ENCODE data around the gene LMCD1. TPM values are rescaled to one million over a fixed set of nuclear protein-coding genes. Genes with fewer than 3 reads are reported as not detected.

Gene LMCD1
- total and polyA plus RNA-seq, 12 donors: 18.6 to 459 (median 45.7) TPM

DNA sequence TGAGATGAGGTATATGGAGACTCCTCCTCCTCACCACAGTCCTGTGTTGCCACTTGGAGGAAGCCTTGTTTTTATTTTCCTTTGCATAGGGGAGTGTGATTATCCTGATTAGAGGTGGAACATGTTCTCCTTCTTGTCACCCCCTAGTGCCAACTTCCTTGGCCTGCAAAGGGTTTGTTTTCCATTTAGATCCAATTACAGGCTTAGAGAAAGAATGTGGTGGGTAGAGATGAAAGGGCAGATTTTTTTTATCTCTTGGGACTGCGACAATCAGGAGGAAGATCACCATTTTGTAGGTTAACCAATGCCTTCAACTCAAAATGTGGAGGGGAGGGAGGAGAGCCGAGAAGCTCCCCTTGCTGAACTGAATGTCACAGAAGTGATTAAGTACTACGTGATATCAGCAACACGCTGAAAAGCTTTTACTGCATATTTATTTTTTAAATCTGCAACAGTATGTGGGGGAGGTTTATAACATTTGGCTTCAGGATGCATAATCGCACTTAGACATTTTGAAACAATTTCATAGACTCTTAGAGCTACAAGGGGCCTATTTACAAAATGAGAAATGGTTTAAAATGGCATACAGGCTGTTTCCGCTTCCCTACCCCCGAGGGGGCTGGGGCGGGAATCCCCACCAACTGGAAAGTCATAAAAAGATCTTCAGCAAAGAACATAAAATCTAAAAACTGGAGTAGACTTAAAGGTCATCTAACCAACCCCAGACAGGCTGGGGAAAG, 2.4 kb downstream of the LMCD1 start:
- no peaks in the 10 kb centered on the region for H3K9me3 ChIP-seq
- H3K4me1 ChIP-seq: peaks cover 10 to 92% (median 81%) of the 10 kb centered on the region in 9 donors
- DNase-seq (no peak), ATAC-seq (no peak)
- H3K27me3 ChIP-seq: peaks cover 0 to 9% (median 0%) of the 10 kb centered on the region in 7 donors
- peaks cover 0 to 25% (median 0%) of the 10 kb centered on the region in 9 donors for H3K36me3 ChIP-seq
- peak overlapping the region in 9 of 10 donors; percentile 3 to 55 (median 47) for H3K4me3 ChIP-seq
- peak overlapping the region; percentile 43 to 88 (median 80) for H3K27ac ChIP-seq
- WGBS, 2 donors: 37% methylated on average over 8 of the region's 8 CpGs
- TF ChIP-seq, protein P1, sequence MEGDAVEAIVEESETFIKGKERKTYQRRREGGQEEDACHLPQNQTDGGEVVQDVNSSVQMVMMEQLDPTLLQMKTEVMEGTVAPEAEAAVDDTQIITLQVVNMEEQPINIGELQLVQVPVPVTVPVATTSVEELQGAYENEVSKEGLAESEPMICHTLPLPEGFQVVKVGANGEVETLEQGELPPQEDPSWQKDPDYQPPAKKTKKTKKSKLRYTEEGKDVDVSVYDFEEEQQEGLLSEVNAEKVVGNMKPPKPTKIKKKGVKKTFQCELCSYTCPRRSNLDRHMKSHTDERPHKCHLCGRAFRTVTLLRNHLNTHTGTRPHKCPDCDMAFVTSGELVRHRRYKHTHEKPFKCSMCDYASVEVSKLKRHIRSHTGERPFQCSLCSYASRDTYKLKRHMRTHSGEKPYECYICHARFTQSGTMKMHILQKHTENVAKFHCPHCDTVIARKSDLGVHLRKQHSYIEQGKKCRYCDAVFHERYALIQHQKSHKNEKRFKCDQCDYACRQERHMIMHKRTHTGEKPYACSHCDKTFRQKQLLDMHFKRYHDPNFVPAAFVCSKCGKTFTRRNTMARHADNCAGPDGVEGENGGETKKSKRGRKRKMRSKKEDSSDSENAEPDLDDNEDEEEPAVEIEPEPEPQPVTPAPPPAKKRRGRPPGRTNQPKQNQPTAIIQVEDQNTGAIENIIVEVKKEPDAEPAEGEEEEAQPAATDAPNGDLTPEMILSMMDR (IDR thresholded peaks at IDR 0.05): no peak
- intact Hi-C loops (cut with DNase I): loop anchor here in 3 of 10 donors (5.0 to 10.0 kb wide), 3 partner anchors 59 to 68 kb away; no protein-coding TSS in a partner anchor

DNA sequence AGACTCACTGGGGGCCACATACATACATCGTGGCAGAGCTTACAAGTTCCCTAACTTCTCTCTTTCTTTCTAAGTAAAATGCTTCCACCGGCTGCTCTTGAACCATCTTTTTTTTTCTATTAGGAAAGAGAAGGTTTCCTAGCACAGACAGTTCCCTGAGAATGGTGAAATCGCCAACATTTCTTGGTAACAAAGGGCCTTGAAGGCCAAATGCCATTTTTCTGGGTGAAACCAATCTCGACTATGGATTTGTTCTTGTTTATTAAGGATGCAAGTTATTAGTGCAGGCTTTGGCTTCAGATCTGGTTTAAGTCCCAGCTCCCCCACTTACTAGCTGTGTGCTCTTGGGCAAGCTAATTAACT, 3.0 kb downstream of the LMCD1 start:
- H3K36me3 ChIP-seq: peaks cover 0 to 29% (median 0%) of the 10 kb centered on the region in 9 donors
- peaks cover 10 to 92% (median 84%) of the 10 kb centered on the region in 9 donors for H3K4me1 ChIP-seq
- H3K4me3 ChIP-seq: peak overlapping the region in 6 of 10 donors; percentile 18 to 55 (median 50)
- peaks cover 0 to 9% (median 0%) of the 10 kb centered on the region in 7 donors for H3K27me3 ChIP-seq
- DNase-seq: no peak
- intact Hi-C loops (cut with DNase I): loop anchor here in 3 of 10 donors (5.0 to 10.0 kb wide), 3 partner anchors 60 to 68 kb away; no protein-coding TSS in a partner anchor
- TF ChIP-seq, protein P1 (IDR thresholded peaks at IDR 0.05): no peak
- no peak for ATAC-seq
- 50 to 64% methylated on average over 4 of the region's 4 CpGs for WGBS, 2 donors
- peak overlapping the region in 9 of 10 donors; percentile 64 to 88 (median 80) for H3K27ac ChIP-seq
- no peaks in the 10 kb centered on the region for H3K9me3 ChIP-seq

DNA sequence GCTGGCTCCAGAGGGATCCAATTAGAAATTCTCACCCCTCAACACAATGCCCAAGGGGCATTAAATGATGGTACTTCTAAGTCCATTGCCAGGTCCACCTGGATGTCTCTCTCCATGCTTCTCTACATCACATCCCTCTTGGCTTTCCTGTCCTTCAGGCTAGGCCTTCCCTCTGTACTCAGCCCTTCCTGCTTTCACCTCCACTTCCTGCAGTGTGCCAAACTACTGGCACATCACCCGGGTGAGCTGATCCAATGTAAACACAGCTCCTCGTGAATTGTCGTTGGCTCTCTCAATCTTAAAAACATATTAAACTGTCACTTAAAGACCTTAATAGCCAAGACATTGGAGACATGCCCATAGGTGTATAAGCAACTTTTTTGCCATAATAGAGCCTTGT, 4.0 kb downstream of the LMCD1 start:
- Histone ChIP-seq H3K4me1 (peaks cover 7 to 91% (median 80%) of the 10 kb centered on the region in 9 donors), H3K27ac (peak overlapping the region in 9 of 10 donors; percentile 47 to 88 (median 79)), H3K36me3 (peaks cover 0 to 40% (median 0%) of the 10 kb centered on the region in 9 donors), H3K27me3 (peaks cover 0 to 9% (median 0%) of the 10 kb centered on the region in 7 donors), H3K4me3 (peak overlapping the region in 1 of 10 donors; percentile 50), H3K9me3 (no peaks in the 10 kb centered on the region)
- DNase-seq: no peak
- 8 to 20% methylated on average over 3 of the region's 3 CpGs for WGBS, 2 donors
- intact Hi-C loops (cut with DNase I): loop anchor here in 2 of 10 donors (10.0 kb wide), 1 partner anchor 61 kb away; no protein-coding TSS in a partner anchor
- no peak for ATAC-seq
- TF ChIP-seq, protein P1 (IDR thresholded peaks at IDR 0.05): no peak

DNA sequence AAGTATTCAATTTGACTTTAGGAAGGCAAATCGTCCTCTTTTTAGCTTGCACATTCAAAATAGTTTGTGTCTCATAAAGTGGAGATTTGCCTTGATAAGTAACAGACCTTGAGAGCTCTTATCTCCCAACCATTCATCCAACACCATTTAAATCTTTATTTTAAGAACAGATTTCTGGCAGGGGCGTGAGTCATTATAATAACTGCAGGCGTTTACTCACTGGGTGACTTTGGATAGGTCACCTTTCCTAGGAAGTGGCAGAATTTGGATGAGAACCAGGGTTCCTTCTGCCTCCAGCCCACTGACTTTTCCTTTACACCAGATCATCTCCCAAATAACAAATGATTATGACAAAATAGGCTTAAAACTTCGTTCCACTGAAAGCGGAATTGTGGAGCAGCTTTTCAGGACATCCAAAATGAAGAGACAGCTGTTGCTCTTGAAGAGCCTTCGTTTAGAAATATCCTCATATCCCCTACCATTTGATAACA, 5.0 kb downstream of the LMCD1 start:
- DNase-seq (no peak), ATAC-seq (peak in 2 of 8 donors; percentile 15 to 41)
- Histone ChIP-seq H3K27ac (peak overlapping the region in 9 of 10 donors; percentile 41 to 88 (median 76)), H3K27me3 (peaks cover 0 to 2% (median 0%) of the 10 kb centered on the region in 7 donors), H3K4me3 (no peak overlapping the region), H3K9me3 (no peaks in the 10 kb centered on the region), H3K4me1 (peaks cover 7 to 93% (median 74%) of the 10 kb centered on the region in 9 donors), H3K36me3 (peaks cover 0 to 50% (median 0%) of the 10 kb centered on the region in 9 donors)
- 28 to 35% methylated on average over 6 of the region's 6 CpGs for WGBS, 2 donors
- TF ChIP-seq, protein P1 (IDR thresholded peaks at IDR 0.05): no peak
- intact Hi-C loops (cut with DNase I): loop anchor here in 2 of 10 donors (10.0 kb wide), 1 partner anchor 62 kb away; no protein-coding TSS in a partner anchor

Data from heart right ventricle (tissue), 16 donors.